TTC549 (cell line): ENCODE results near the gene RIMS4.

Experiments
- FAIRE-seq: peaks from 2 replicates; lab custom pipeline; 2012; peaks lifted over from hg19 to GRCh38; lab: Jason Lieb, UNC

The RIMS4 gene

GRCh38 chr20:44739942-44740341 is 70.4 kb downstream of the RIMS4 start:
- no peak for FAIRE-seq

GRCh38 chr20:44738813-44739477 is 71.4 kb downstream of the RIMS4 start:
- FAIRE-seq: no peak

- no peak for FAIRE-seq
Measured at GRCh38 chr20:44737116-44737515, 73.2 kb downstream of the RIMS4 start.

DNA sequence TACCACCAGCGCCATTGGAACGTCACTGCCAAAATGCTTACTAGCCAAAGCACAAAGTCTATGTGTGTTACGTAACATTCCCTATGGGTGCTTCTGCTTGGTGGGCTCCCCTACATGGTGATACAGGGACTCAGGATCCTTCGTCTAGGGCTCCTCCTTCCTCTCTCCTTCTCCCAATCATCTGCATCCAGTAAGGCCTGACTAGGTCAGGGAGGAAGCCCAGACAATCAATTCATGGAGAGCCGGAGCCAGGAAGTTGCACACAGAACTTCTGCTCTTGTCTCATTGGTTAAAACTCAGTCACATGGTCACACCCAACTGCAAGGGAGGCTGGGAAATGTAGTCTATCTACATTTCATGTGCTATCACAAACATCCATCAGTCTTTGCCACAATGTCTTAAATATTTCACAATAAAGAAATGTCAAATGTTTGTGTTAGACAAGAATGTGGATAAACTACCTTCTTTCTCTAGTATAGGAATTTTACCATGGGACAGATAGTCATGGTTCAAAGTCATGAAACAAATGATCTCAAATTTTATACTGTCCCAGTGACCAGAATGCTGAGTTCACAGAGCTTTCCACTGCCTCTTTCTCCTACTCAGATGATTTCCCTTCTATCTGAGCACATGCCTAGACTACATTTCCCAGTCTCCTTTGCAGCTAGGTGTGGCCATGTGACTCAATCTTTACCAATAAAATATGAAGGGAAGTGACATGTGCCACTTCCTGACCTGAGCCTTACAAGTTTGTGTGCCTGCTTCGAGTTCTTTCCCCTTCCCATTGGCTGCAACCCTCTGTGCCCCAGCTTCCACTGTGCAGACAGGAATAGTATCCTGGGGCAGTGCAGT is 74.0 kb downstream of the RIMS4 start:
- FAIRE-seq: peak; percentile 81

GRCh38 chr20:44735816-44736169 is 74.6 kb downstream of the RIMS4 start:
- FAIRE-seq: no peak

DNA sequence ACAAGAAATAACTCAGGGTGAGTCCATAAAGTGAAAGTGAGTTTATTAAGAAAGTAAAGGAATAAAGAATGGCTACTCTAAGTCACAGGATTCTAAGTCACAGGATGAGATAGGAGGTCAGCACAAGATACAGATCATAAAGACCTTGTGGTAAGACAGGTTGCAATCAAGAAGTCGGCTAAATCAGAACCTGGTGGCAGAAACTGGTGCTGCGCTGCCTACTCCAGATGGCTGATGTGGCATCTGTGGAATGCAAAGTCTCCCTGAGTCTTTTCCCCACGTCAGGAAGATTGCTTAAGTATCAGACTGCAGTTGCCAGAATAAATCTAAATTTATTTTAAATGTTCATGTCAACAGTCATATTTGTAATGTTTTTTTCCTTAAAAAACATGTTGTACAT is 75.4 kb downstream of the RIMS4 start:
- FAIRE-seq: no peak

DNA sequence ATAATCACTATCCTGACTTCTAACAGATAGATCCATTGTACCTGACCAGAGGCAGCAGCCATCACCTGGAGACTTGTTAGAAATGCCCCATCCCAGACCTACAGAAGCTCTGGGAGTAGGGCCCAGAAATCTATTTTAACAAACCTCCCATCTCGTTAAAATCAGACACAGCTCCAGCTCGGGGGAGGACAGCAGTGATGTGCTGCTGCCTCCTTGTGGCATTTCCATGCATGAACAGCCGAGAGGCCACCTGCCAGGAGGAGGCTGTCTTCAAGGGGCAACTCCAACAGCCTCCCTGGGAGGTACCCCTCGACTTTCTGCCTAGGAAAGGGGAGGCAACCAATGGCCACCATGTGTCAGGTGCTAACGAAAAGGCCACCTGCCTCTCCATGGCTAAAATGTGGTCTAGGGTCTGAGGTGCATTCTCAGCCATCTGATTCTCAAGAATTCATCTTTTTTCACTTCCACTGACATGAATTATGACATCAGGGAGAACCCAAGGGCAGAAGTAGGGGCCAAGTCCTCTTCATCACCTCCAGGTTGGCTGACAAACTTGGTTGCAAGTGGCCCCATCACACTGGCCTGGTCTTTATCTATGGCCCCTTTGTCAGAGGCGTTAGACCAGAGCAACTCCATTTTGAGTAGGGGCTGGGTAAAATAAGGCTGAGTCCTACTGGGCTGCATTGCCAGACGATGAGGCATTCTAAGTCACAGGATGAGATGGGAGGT is 76.8 kb downstream of the RIMS4 start:
- no peak for FAIRE-seq

GRCh38 chr20:44732327-44732726 is 78.0 kb downstream of the RIMS4 start:
- no peak for FAIRE-seq

- FAIRE-seq: no peak
Measured at GRCh38 chr20:44731657-44732056, 78.7 kb downstream of the RIMS4 start.

- FAIRE-seq: no peak
Measured at GRCh38 chr20:44730441-44730840, 79.9 kb downstream of the RIMS4 start.

- FAIRE-seq: no peak
Measured at GRCh38 chr20:44728801-44729443, 81.4 kb downstream of the RIMS4 start.

GRCh38 chr20:44727651-44728050 is 82.7 kb downstream of the RIMS4 start:
- no peak for FAIRE-seq

DNA sequence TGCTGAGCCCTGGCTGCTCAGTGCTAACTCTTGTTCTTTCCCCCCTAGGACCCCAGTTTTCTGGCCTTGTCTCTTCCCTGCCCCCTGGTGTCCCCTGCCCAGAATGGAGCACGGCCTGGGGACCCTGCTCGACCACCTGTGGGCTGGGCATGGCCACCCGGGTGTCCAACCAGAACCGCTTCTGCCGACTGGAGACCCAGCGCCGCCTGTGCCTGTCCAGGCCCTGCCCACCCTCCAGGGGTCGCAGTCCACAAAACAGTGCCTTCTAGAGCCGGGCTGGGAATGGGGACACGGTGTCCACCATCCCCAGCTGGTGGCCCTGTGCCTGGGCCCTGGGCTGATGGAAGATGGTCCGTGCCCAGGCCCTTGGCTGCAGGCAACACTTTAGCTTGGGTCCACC is 83.3 kb downstream of the RIMS4 start:
- no peak for FAIRE-seq

- FAIRE-seq: no peak
Measured at GRCh38 chr20:44725837-44726236, 84.5 kb downstream of the RIMS4 start.

DNA sequence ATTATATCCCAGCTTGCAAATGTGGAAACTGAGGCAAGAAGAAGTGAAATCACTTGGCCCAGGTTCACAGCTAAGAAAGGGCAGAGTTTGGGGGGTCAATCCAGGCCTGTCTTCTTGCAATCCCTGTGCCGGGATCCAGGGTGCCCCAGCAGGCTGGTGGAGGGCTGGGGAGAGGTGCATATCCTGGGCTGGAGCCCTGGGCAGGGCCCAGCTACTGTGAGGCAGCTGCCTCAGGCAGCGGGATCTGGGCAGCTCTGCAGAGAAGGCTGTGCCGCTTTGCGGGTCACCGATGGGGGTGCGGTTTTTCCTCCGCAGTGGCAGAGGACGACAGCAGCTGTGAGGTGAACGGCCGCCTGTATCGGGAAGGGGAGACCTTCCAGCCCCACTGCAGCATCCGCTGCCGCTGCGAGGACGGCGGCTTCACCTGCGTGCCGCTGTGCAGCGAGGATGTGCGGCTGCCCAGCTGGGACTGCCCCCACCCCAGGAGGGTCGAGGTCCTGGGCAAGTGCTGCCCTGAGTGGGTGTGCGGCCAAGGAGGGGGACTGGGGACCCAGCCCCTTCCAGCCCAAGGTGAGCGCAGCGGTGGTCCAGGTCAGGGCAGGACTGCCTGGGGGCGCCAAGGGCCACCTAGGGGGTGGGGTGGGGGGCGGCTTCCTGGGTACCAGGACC is 85.8 kb downstream of the RIMS4 start:
- no peak for FAIRE-seq

DNA sequence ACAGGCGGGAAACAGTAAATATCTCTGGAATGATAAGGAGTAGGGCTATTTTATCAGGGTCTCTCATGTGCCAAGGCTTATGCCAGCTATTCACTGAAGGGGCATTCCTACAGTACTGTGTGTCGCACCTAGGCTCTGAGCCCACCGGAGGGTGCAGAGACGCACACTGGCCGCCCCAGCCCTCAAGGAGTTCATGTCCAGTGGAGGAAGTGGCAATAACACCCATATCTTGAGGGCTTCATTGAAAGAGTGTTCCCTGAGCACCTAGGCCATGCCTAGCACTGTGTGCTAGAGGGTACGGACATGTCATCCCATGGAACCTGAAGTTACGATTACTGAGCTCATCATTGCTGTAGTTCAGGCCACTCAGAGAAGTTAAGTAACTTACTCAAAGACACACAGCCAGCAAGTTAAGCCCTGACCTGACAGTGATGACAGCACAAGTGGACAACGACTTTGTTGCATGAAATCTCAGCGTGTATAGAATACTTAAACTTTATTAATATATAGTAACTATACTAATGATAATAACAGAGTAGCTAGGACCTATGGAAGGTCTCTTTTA is 86.5 kb downstream of the RIMS4 start:
- no peak for FAIRE-seq

DNA sequence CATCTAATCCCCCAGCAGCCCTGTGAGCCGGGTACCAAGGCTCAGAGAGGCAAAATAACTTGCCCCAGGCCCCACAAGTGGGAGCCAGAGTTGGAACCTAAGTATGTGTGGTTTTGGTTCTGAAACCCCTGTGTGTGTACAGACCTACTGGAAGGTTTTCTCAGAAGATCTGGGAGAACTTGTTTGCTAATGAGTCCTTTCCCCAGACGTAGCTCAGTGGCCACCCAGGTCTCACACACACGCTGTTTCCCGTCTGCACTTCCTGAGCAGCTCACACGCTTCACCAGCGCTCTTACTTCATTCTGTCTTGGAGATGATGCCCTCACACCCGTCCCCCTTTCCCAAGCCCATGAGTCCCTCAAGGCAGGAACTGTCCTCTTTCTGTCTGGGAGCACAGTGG is 87.0 kb downstream of the RIMS4 start:
- no peak for FAIRE-seq

- FAIRE-seq: no peak
Measured at GRCh38 chr20:44722990-44723389, 87.4 kb downstream of the RIMS4 start.

- FAIRE-seq: no peak
Measured at GRCh38 chr20:44721785-44722054, 88.6 kb downstream of the RIMS4 start.

GRCh38 chr20:44720997-44721784 is 89.2 kb downstream of the RIMS4 start:
- no peak for FAIRE-seq

DNA sequence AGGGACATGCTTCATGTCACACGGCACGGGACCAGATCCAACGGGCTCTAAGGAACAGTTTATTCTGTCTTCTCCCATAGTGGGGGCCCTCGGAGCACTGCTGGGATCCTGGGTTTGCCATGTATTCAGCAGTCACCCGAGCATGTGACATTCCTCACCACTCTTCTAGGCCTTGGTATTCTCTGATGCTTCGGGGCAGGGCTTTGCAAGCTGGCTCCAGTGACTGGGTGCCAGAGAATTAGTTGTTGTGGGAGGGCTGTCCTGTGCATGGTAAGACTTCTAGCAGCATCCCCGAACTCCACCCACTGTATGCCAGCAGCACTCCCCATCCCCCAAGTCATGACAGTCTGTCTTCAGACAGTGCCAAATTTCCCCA is 89.7 kb downstream of the RIMS4 start:
- no peak for FAIRE-seq
